ENCODE measurements around the gene ODF2L. TPM values are rescaled to one million over a fixed set of nuclear protein-coding genes. Genes with fewer than 3 reads are reported as not detected.
"Not testable (repeated sequence)": the region's sequence is repeated elsewhere in the genome, so short reads cannot be mapped to it uniquely, and the experiment has no call there.

ODF2L gene
- total RNA-seq, 1 donor from 2014 or later, result 40.5 TPM

DNA sequence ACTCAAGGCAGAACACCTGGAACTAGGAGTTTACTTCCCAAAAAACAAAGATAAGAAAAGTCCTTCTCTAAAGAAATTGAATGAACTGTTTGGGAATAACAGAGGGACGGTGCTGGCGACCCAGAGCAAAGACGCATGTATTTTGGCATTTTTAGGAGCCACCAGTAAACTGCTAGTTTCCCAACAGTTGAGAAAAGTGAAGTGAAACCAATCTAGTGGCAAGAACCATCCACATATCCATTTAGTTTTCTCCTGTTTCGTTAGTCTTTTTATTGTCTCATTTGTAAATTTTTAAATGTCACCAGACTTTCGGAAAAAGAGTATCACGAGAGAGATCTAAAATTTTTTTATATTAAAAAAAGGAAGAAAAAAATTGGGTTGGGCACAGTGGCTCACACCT lies 30.2 kb downstream of the ODF2L start:
- Histone ChIP-seq H3K9me3 (no peaks in the 10 kb centered on the region), H3K4me3 (no peak overlapping the region), H3K27me3 (no peaks in the 10 kb centered on the region), H3K27ac (no peak overlapping the region), H3K36me3 (no peaks in the 10 kb centered on the region), H3K4me1 (no peaks in the 10 kb centered on the region)
- TF ChIP-seq, protein P1, sequence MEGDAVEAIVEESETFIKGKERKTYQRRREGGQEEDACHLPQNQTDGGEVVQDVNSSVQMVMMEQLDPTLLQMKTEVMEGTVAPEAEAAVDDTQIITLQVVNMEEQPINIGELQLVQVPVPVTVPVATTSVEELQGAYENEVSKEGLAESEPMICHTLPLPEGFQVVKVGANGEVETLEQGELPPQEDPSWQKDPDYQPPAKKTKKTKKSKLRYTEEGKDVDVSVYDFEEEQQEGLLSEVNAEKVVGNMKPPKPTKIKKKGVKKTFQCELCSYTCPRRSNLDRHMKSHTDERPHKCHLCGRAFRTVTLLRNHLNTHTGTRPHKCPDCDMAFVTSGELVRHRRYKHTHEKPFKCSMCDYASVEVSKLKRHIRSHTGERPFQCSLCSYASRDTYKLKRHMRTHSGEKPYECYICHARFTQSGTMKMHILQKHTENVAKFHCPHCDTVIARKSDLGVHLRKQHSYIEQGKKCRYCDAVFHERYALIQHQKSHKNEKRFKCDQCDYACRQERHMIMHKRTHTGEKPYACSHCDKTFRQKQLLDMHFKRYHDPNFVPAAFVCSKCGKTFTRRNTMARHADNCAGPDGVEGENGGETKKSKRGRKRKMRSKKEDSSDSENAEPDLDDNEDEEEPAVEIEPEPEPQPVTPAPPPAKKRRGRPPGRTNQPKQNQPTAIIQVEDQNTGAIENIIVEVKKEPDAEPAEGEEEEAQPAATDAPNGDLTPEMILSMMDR (IDR thresholded peaks at IDR 0.05), result no peak
- TF ChIP-seq POLR2AphosphoS5 (IDR thresholded peaks at IDR 0.05; ENCODE audit: insufficient read depth in 1 of 2, low read depth in 1 of 2) (no peak), POLR2A (IDR thresholded peaks at IDR 0.05) (no peak)
- intact Hi-C loops (cut with DNase I), result no loop called here
- no peak for DNase-seq (ENCODE audit: extremely low spot score in 2 of 2)

DNA sequence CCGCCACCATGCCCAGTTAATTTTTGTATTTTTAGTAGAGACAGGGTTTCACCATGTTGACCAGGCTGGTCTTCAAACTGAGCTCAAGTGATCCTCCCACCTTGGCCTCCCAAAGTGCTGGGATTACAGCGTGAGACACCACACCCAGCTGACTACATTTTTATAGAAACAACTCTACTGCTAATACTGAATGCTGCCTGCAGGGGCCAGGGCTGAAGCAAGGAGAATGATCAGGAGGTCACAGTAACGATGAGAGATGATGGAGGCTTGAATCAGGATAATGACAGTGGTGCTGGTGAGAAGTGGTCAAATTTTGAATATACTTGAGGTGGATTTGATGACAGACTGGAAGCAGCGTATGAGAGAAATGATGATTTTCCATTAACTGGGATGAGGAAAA lies 33.3 kb downstream of the ODF2L start:
- no peaks in the 10 kb centered on the region for H3K27me3 ChIP-seq
- intact Hi-C loops (cut with DNase I), result no loop called here
- DNase-seq (ENCODE audit: extremely low spot score in 2 of 2), result no peak
- no peak overlapping the region for H3K4me3 ChIP-seq
- TF ChIP-seq, protein P1 (IDR thresholded peaks at IDR 0.05), result no peak
- TF ChIP-seq POLR2AphosphoS5 (IDR thresholded peaks at IDR 0.05; ENCODE audit: insufficient read depth in 1 of 2, low read depth in 1 of 2), result no peak
- no peak for TF ChIP-seq POLR2A (IDR thresholded peaks at IDR 0.05)
- no peaks in the 10 kb centered on the region for H3K4me1 ChIP-seq
- H3K27ac ChIP-seq, result no peak overlapping the region
- no peaks in the 10 kb centered on the region for H3K9me3 ChIP-seq
- peaks cover 0 to 4% of the 10 kb centered on the region in 2 donors for H3K36me3 ChIP-seq

- Histone ChIP-seq H3K27me3 (no peaks in the 10 kb centered on the region), H3K4me3 (no peak overlapping the region), H3K36me3 (peaks cover 0 to 28% of the 10 kb centered on the region in 2 donors), H3K9me3 (no peaks in the 10 kb centered on the region), H3K4me1 (no peaks in the 10 kb centered on the region), H3K27ac (no peak overlapping the region)
- no peak for DNase-seq (ENCODE audit: extremely low spot score in 2 of 2)
- intact Hi-C loops (cut with DNase I), result no loop called here
- TF ChIP-seq POLR2A (IDR thresholded peaks at IDR 0.05) (no peak), POLR2AphosphoS5 (IDR thresholded peaks at IDR 0.05; ENCODE audit: insufficient read depth in 1 of 2, low read depth in 1 of 2) (no peak)
- TF ChIP-seq, protein P1 (IDR thresholded peaks at IDR 0.05), result no peak
Measured at GRCh38 chr1:86357796-86358195, 38.3 kb downstream of the ODF2L start.

DNA sequence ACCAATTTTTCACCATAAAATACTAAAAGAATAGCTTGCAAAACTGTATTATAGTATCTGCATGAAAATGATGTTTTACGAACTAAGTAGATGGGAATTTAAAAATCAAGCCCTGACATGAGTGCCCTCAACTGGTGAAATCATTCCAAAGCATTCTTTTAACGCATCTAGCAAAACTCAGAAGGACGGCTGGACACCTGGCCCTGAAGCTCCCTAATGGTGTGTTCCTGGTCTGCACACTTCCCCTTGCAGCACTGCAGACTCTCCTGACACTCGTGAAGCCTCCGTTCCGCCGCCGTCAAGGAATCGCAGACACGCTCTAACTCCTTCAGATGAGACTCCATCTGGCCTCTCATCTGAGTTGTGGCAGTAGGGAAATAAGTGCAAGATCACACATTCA lies 39.9 kb downstream of the ODF2L start:
- no peak for TF ChIP-seq POLR2AphosphoS5 (IDR thresholded peaks at IDR 0.05; ENCODE audit: insufficient read depth in 1 of 2, low read depth in 1 of 2)
- TF ChIP-seq, protein P1 (IDR thresholded peaks at IDR 0.05), result no peak
- TF ChIP-seq POLR2A (IDR thresholded peaks at IDR 0.05), result no peak
- no peak for DNase-seq (ENCODE audit: extremely low spot score in 2 of 2)
- Histone ChIP-seq H3K27me3 (no peaks in the 10 kb centered on the region), H3K36me3 (peaks cover 0 to 43% of the 10 kb centered on the region in 2 donors), H3K9me3 (no peaks in the 10 kb centered on the region), H3K4me1 (no peaks in the 10 kb centered on the region), H3K27ac (no peak overlapping the region), H3K4me3 (no peak overlapping the region)
- intact Hi-C loops (cut with DNase I), result no loop called here

- no peaks in the 10 kb centered on the region for H3K27me3 ChIP-seq
- H3K36me3 ChIP-seq, result peaks cover 0 to 33% of the 10 kb centered on the region in 2 donors
- H3K27ac ChIP-seq, result no peak overlapping the region
- intact Hi-C loops (cut with DNase I), result no loop called here
- no peak overlapping the region for H3K4me3 ChIP-seq
- H3K9me3 ChIP-seq, result no peaks in the 10 kb centered on the region
- no peak for TF ChIP-seq POLR2AphosphoS5 (IDR thresholded peaks at IDR 0.05; ENCODE audit: insufficient read depth in 1 of 2, low read depth in 1 of 2)
- TF ChIP-seq, protein P1 (IDR thresholded peaks at IDR 0.05), result no peak
- no peak for TF ChIP-seq POLR2A (IDR thresholded peaks at IDR 0.05)
- H3K4me1 ChIP-seq, result no peaks in the 10 kb centered on the region
- no peak for DNase-seq (ENCODE audit: extremely low spot score in 2 of 2)
Measured at GRCh38 chr1:86352086-86352485, 44.0 kb downstream of the ODF2L start.

GRCh38 chr1:86350230-86350629 lies 45.9 kb downstream of the ODF2L start:
- H3K36me3 ChIP-seq, result peaks cover 0 to 33% of the 10 kb centered on the region in 2 donors
- H3K27me3 ChIP-seq; intact Hi-C loops (cut with DNase I): not testable (repeated sequence)

More at GRCh38 chr1:86350230-86350629, 45.9 kb downstream of the ODF2L start:
- H3K4me1 ChIP-seq; H3K4me3 ChIP-seq; DNase-seq (ENCODE audit: extremely low spot score in 2 of 2); H3K27ac ChIP-seq; H3K9me3 ChIP-seq: not testable (repeated sequence)
